HG03280 (cell line): ENCODE data around the gene B3GNT2.
"Not testable (repeated sequence)": the region's sequence is repeated elsewhere in the genome, so short reads cannot be mapped to it uniquely, and the experiment has no call there.

Experiments
- ATAC-seq: cut with Tn5 transposase; IDR thresholded peaks from one replicate; pipeline ENCODE4 v1.9.1; 2021; ENCODE audit warnings: mild to moderate bottlenecking, moderate library complexity; ENCODE audit not compliant: unreplicated experiment

Gene B3GNT2

GRCh38 chr2:62231541-62231940 is 35.6 kb downstream of the B3GNT2 start:
- no peak for ATAC-seq

GRCh38 chr2:62234755-62235655 is 39.1 kb downstream of the B3GNT2 start:
- ATAC-seq, result no peak

- ATAC-seq, result no peak
Measured at GRCh38 chr2:62236499-62236898, 40.6 kb downstream of the B3GNT2 start.

- no peak for ATAC-seq
Measured at GRCh38 chr2:62238236-62238635, 42.3 kb downstream of the B3GNT2 start.

- no peak for ATAC-seq
Measured at GRCh38 chr2:62240546-62240945, 44.6 kb downstream of the B3GNT2 start.

- no peak for ATAC-seq
Measured at GRCh38 chr2:62243983-62244382, 48.1 kb downstream of the B3GNT2 start.

- no peak for ATAC-seq
Measured at GRCh38 chr2:62248226-62248625, 52.3 kb downstream of the B3GNT2 start.

GRCh38 chr2:62250239-62250638 is 54.3 kb downstream of the B3GNT2 start:
- ATAC-seq, result no peak

GRCh38 chr2:62254424-62255266 is 58.7 kb downstream of the B3GNT2 start:
- no peak for ATAC-seq

GRCh38 chr2:62257466-62257865 is 61.6 kb downstream of the B3GNT2 start:
- no peak for ATAC-seq

GRCh38 chr2:62263076-62263715 is 67.3 kb downstream of the B3GNT2 start:
- ATAC-seq, result no peak

GRCh38 chr2:62264186-62264585 is 68.3 kb downstream of the B3GNT2 start:
- no peak for ATAC-seq

- ATAC-seq, result no peak
Measured at GRCh38 chr2:62265106-62265505, 69.2 kb downstream of the B3GNT2 start.

GRCh38 chr2:62266433-62267038 is 70.6 kb downstream of the B3GNT2 start:
- ATAC-seq, result no peak

- ATAC-seq, result no peak
Measured at GRCh38 chr2:62267696-62268095, 71.8 kb downstream of the B3GNT2 start.

- not testable (repeated sequence) for ATAC-seq
Measured at GRCh38 chr2:62268681-62269188, 72.8 kb downstream of the B3GNT2 start.

GRCh38 chr2:62270728-62271127 is 74.8 kb downstream of the B3GNT2 start:
- ATAC-seq, result no peak
